Sigmoid colon (tissue), 4 donors: ENCODE data around the gene FLOT2.

ENCODE experiments used
- CTCF ChIP-seq, 4 experiments: fragments of 450-650 bp in 3 of 4; fragments of 200-600 bp in 1 of 4; IDR thresholded peaks; one replicate each; pipeline ENCODE4 v1.5.1; 2016 to 2019; ENCODE audit warnings: antibody characterized with exemption in 4 of 4, mild to moderate bottlenecking in 3 of 4, moderate library complexity in 2 of 4
- EP300 ChIP-seq, 4 donors: sonication (generic); formaldehyde crosslinking; IDR thresholded peaks; one replicate each; pipeline ENCODE4 v1.6.1; 2017; ENCODE audit warnings: antibody characterized with exemption in 4 of 4
- POLR2A ChIP-seq, 2 donors: fragments of 450-650 bp; IDR thresholded peaks; one replicate each; pipeline ENCODE4 v1.6.1; 2016; ENCODE audit warnings: antibody characterized with exemption in 2 of 2, mild to moderate bottlenecking in 2 of 2, moderate library complexity in 2 of 2
- POLR2AphosphoS5 ChIP-seq, 4 donors: sonication (generic); formaldehyde crosslinking; IDR thresholded peaks; one replicate each; pipeline ENCODE4 v1.6.1; 2017; ENCODE audit warnings: antibody characterized with exemption in 4 of 4

DNA sequence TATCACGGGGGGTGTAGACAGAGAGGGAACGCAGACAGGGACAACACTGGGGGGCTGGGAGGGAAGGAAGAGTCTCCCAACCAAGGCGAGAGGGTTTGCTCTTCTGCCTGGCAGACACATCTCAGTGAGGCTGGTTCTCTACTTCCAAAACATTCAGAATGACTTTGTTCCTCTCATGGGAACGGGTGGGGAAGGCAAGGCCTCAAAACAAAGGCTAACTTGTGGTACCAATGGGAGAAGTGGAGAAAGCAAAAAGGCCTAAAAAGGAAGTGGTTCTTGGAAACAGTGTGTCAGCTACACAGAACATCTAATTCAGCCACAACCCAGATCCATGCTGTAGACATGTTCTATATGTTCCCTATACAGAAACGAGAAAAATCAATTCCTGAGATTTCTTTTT, 7.5 kb downstream of the FLOT2 start:
- no peak for TF ChIP-seq CTCF (IDR thresholded peaks at IDR 0.05)
- TF ChIP-seq POLR2AphosphoS5 (IDR thresholded peaks at IDR 0.05) = no peak
- TF ChIP-seq POLR2A (IDR thresholded peaks at IDR 0.05) = no peak
- TF ChIP-seq EP300 (IDR thresholded peaks at IDR 0.05) = no peak
